GM12878 (cell line): ENCODE results near the gene VNN1. TPM values are rescaled to one million over a fixed set of nuclear protein-coding genes. Genes with fewer than 3 reads are reported as not detected.

Source experiments
- ATAC-seq: fragments of 200-7000 bp; cut with Tn5 transposase; 3 replicates; pipeline ENCODE4 v1.9.1; 2020; ENCODE audit warnings: mild to moderate bottlenecking, moderate library complexity
- BruUV-seq: library from RNA; stranded (reverse); fragments of 400-500 nt; replicated peaks from 2 replicates; lab custom pipeline; 2021; lab: Mats Ljungman, UMichigan
- CTCF ChIA-PET: fragments of 300-600 bp; sonication (Branson Sonifier 250); formaldehyde crosslinking; extraction: SDS; loops from one replicate; lab custom pipeline; 2021; ENCODE audit warnings: inconsistent platforms; lab: Yijun Ruan, JAX
- POLR2A ChIA-PET: fragments of 350-600 bp; formaldehyde crosslinking; extraction: SDS; loops from one replicate; lab custom pipeline; 2021; ENCODE audit warnings: inconsistent platforms; lab: Charles Lee
- RAD21 ChIA-PET: fragments of 300-600 bp; sonication (Branson Sonifier 250); formaldehyde crosslinking; loops from one replicate; lab custom pipeline; 2023; ENCODE audit warnings: antibody characterized with exemption; ENCODE audit not compliant: unreplicated experiment; lab: Charles Lee
- SMC1A ChIA-PET: fragments of 300-600 bp; sonication (Branson Sonifier 250); formaldehyde crosslinking; loops from one replicate; lab custom pipeline; 2023; ENCODE audit not compliant: unreplicated experiment, uncharacterized antibody; lab: Charles Lee
- DNase-seq: peaks from one replicate; pipeline ENCODE4 v3.0.0-alpha.2; 2011; ENCODE audit warnings: low read depth, low spot score
- FAIRE-seq: peaks from 3 replicates; lab custom pipeline; 2011; peaks lifted over from hg19 to GRCh38; lab: Jason Lieb, UNC
- H2AFZ ChIP-seq: 2 replicates; pipeline ENCODE4 v1.6.0; 2011; ENCODE audit warnings: low read depth, low read length, control low read depth; ENCODE audit not compliant: control insufficient read depth
- H3K27ac ChIP-seq: 2 replicates; pipeline ENCODE4 v1.5.1; 2011; ENCODE audit warnings: control low read depth; ENCODE audit not compliant: control insufficient read depth, insufficient read depth
- H3K27me3 ChIP-seq, 2 experiments: replicated peaks in 1 of 2; 2 replicates each; pipeline versions ENCODE4 v1.6.0 to v1.6.1; 2011; ENCODE audit warnings: low read length in 1 of 2; ENCODE audit not compliant: control insufficient read depth in 2 of 2, insufficient read depth in 2 of 2
- H3K36me3 ChIP-seq, 2 experiments: 2 replicates each; pipeline ENCODE4 v1.5.1; 2011; ENCODE audit warnings: low read length in 1 of 2; ENCODE audit not compliant: control insufficient read depth in 2 of 2, insufficient read depth in 2 of 2
- H3K4me1 ChIP-seq: 2 replicates; pipeline ENCODE4 v1.6.1; 2011; ENCODE audit warnings: mild to moderate bottlenecking, low read length, moderate library complexity, mixed read lengths; ENCODE audit not compliant: control insufficient read depth, insufficient read depth
- H3K4me2 ChIP-seq: 2 replicates; pipeline ENCODE4 v1.6.0; 2011; ENCODE audit warnings: control low read depth; ENCODE audit not compliant: control insufficient read depth, insufficient read depth
- H3K4me3 ChIP-seq: fragments of 200-600 bp; sonication (generic); 2 replicates; pipeline ENCODE4 v1.5.1; 2016
- H3K79me2 ChIP-seq: 2 replicates; pipeline ENCODE4 v1.6.0; 2011; ENCODE audit warnings: low read length; ENCODE audit not compliant: control insufficient read depth, insufficient read depth
- H3K9ac ChIP-seq: 2 replicates; pipeline ENCODE4 v1.8.0; 2011; ENCODE audit warnings: low read length, control low read depth, mixed read lengths; ENCODE audit not compliant: control insufficient read depth, insufficient read depth
- H3K9me3 ChIP-seq: replicated peaks from 3 replicates; pipeline ENCODE4 v1.5.1; 2011; ENCODE audit warnings: mild to moderate bottlenecking, low read length; ENCODE audit not compliant: control insufficient read depth, insufficient read depth
- H4K20me1 ChIP-seq: 2 replicates; pipeline ENCODE4 v1.6.0; 2011; ENCODE audit not compliant: control insufficient read depth, insufficient read depth
- E2F4 ChIP-seq: IDR thresholded peaks from 2 replicates; pipeline ENCODE4 v1.6.1; 2012; ENCODE audit warnings: low read depth, low read length, improper control_type of control experiment
- FOS ChIP-seq: IDR thresholded peaks from 3 replicates; pipeline ENCODE4 v1.6.1; 2011; ENCODE audit warnings: borderline replicate concordance; ENCODE audit not compliant: insufficient read length; ENCODE audit errors: extremely low read depth
- GATAD2B ChIP-seq: fragments of 450-650 bp; conservative IDR thresholded peaks from 2 replicates; pipeline ENCODE4 v1.6.1; 2017; ENCODE audit warnings: low read depth, mild to moderate bottlenecking, moderate library complexity
- IKZF1 ChIP-seq: fragments of 450-650 bp; conservative IDR thresholded peaks from 2 replicates; pipeline ENCODE4 v1.6.1; 2017; ENCODE audit warnings: antibody characterized with exemption, mild to moderate bottlenecking
- PML ChIP-seq: IDR thresholded peaks from 2 replicates; pipeline ENCODE4 v1.6.1; 2012; ENCODE audit warnings: low read length, inconsistent platforms
- PRDM15 ChIP-seq: fragments of 450-650 bp; formaldehyde crosslinking; IDR thresholded peaks from 2 replicates; pipeline ENCODE4 v1.4.0; 2020; ENCODE audit warnings: mild to moderate bottlenecking, moderate library complexity
- ZNF207 ChIP-seq: fragments of 450-650 bp; IDR thresholded peaks from 2 replicates; pipeline ENCODE4 v1.6.1; 2014; ENCODE audit warnings: antibody characterized with exemption, mild to moderate bottlenecking, borderline replicate concordance
- ZNF622 ChIP-seq: fragments of 450-650 bp; IDR thresholded peaks from 2 replicates; pipeline ENCODE4 v1.6.1; 2017; ENCODE audit warnings: mild to moderate bottlenecking, inconsistent platforms
- WGBS: methylation state at CpG from one replicate; pipeline ENCODE4 v1.1.6; 2016; ENCODE audit warnings: low lambda C conversion rate; ENCODE audit not compliant: insufficient replicate concordance, insufficient coverage; ENCODE audit errors: missing lambda C conversion rate; 5-methylcytosine and 5-hydroxymethylcytosine counted together
- in situ Hi-C: fragments of 300-500 bp; cut with MboI; formaldehyde crosslinking; loops from 9 replicates; pipeline ENCODE4 v1.14.3; 2018; ENCODE audit warnings: mixed read lengths
- intact Hi-C: fragments of 100-400 bp; cut with micrococcal nuclease; formaldehyde crosslinking; loops from one replicate; pipeline ENCODE4 v1.14.2; 2022; ENCODE audit not compliant: unreplicated experiment
- polyA plus RNA-seq, 11 experiments: library from polyadenylated mRNA; depleted of rRNA in 4 of 11; unstranded in 6 of 11; stranded (reverse) in 5 of 11; fragments of >200 nt; fragmentation: Nextera tagmentation in 4 of 11; fragmentation: Illumina TruSeq in 1 of 11; extraction: Ambion mirVana in 4 of 11; extraction: Trizol in 1 of 11; gene quantifications; 1 replicate in 1 of 11; 2 replicates in 10 of 11; pipeline versions ENCODE4 v1.2.1 to v1.2.3, GENCODE V29; 2011 to 2016; ENCODE audit warnings: inconsistent platforms in 2 of 11, missing spikeins in 2 of 11, low read depth in 1 of 11
- total RNA-seq, 4 experiments: library from RNA; depleted of rRNA in 3 of 4; stranded (reverse); fragments of >200 nt in 3 of 4; fragmentation: Illumina TruSeq in 1 of 4; extraction: Trizol in 1 of 4; gene quantifications; 2 replicates each; pipeline versions ENCODE4 v1.2.1 to v1.2.3, GENCODE V29; 2013 to 2021
- TF ChIP-seq, protein P1 (sequence below): fragments of 450-650 bp; IDR thresholded peaks from 2 replicates; pipeline ENCODE4 v1.6.1; 2017; ENCODE audit warnings: antibody characterized with exemption, mild to moderate bottlenecking, moderate library complexity
- TF ChIP-seq, protein P2 (sequence below): IDR thresholded peaks from 2 replicates; pipeline ENCODE4 v1.6.1; 2011; ENCODE audit warnings: borderline replicate concordance, low read depth, mild to moderate bottlenecking, moderate library complexity, low read length; ENCODE audit not compliant: insufficient read depth, poor library complexity, severe bottlenecking

Gene VNN1
- total and polyA plus RNA-seq, 10 of the 15 experiments (the other 5 are each of a cell fraction or from before 2014, with no cell fraction given): not detected

GRCh38 chr6:132733814-132734213 is 20.0 kb upstream of the VNN1 start (continued):
- TF ChIP-seq, protein P1, sequence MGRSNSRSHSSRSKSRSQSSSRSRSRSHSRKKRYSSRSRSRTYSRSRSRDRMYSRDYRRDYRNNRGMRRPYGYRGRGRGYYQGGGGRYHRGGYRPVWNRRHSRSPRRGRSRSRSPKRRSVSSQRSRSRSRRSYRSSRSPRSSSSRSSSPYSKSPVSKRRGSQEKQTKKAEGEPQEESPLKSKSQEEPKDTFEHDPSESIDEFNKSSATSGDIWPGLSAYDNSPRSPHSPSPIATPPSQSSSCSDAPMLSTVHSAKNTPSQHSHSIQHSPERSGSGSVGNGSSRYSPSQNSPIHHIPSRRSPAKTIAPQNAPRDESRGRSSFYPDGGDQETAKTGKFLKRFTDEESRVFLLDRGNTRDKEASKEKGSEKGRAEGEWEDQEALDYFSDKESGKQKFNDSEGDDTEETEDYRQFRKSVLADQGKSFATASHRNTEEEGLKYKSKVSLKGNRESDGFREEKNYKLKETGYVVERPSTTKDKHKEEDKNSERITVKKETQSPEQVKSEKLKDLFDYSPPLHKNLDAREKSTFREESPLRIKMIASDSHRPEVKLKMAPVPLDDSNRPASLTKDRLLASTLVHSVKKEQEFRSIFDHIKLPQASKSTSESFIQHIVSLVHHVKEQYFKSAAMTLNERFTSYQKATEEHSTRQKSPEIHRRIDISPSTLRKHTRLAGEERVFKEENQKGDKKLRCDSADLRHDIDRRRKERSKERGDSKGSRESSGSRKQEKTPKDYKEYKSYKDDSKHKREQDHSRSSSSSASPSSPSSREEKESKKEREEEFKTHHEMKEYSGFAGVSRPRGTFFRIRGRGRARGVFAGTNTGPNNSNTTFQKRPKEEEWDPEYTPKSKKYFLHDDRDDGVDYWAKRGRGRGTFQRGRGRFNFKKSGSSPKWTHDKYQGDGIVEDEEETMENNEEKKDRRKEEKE: no peak
- TF ChIP-seq, protein P2, sequence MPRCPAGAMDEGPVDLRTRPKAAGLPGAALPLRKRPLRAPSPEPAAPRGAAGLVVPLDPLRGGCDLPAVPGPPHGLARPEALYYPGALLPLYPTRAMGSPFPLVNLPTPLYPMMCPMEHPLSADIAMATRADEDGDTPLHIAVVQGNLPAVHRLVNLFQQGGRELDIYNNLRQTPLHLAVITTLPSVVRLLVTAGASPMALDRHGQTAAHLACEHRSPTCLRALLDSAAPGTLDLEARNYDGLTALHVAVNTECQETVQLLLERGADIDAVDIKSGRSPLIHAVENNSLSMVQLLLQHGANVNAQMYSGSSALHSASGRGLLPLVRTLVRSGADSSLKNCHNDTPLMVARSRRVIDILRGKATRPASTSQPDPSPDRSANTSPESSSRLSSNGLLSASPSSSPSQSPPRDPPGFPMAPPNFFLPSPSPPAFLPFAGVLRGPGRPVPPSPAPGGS: no peak

- Histone ChIP-seq H3K79me2 (no peaks in the 10 kb centered on the region), H3K4me1 (no peaks in the 10 kb centered on the region), H3K36me3 (no peaks in the 10 kb centered on the region), H3K4me2 (no peak overlapping the region), H3K9ac (no peak overlapping the region), H3K27me3 (no peaks in the 10 kb centered on the region), H3K9me3 (no peaks in the 10 kb centered on the region), H2AFZ (no peak overlapping the region), H4K20me1 (no peaks in the 10 kb centered on the region), H3K4me3 (no peak overlapping the region), H3K27ac (no peak overlapping the region)
- CTCF ChIA-PET: no interaction called here
- FAIRE-seq (no peak), ATAC-seq (no peak), DNase-seq (no peak)
- POLR2A ChIA-PET: no interaction called here
- 42% methylated on average over 2 of the region's 2 CpGs for WGBS
- RAD21 ChIA-PET: no interaction called here
- no TSS peak for BruUV-seq
- SMC1A ChIA-PET: interaction anchor here (1.3 kb wide), 1 partner anchor 29 kb away, joined by 4 read pairs; no protein-coding TSS in a partner anchor
- TF ChIP-seq ZNF207 (no peak), ZNF622 (no peak), PRDM15 (CRISPR knock-in tag) (no peak), PML (no peak), E2F4 (no peak), GATAD2B (no peak), FOS (no peak), IKZF1 (no peak)
- in situ Hi-C loops: no loop called here
- intact Hi-C loops: no loop called here
Observed at GRCh38 chr6:132733283-132733682, 19.4 kb upstream of the VNN1 start.
